Muscle of arm (tissue), 12 donors: Measurements from ENCODE around the gene GSE1. TPM values are rescaled to one million over a fixed set of nuclear protein-coding genes. Genes with fewer than 3 reads are reported as not detected.

Experiments
- DNase-seq: peaks from one replicate; pipeline ENCODE4 v3.0.0-alpha.2; 2013
- polyA plus RNA-seq, 12 donors: library from polyadenylated mRNA; unstranded; fragments of 120-200 nt; gene quantifications; one replicate each; pipeline ENCODE4 v1.2.1, GENCODE V29; 2013; ENCODE audit not compliant: insufficient read length in 12 of 12

The GSE1 gene
- polyA plus RNA-seq, 12 donors, result 35.4 to 106 (median 53.9) TPM; not detected in 1

DNA sequence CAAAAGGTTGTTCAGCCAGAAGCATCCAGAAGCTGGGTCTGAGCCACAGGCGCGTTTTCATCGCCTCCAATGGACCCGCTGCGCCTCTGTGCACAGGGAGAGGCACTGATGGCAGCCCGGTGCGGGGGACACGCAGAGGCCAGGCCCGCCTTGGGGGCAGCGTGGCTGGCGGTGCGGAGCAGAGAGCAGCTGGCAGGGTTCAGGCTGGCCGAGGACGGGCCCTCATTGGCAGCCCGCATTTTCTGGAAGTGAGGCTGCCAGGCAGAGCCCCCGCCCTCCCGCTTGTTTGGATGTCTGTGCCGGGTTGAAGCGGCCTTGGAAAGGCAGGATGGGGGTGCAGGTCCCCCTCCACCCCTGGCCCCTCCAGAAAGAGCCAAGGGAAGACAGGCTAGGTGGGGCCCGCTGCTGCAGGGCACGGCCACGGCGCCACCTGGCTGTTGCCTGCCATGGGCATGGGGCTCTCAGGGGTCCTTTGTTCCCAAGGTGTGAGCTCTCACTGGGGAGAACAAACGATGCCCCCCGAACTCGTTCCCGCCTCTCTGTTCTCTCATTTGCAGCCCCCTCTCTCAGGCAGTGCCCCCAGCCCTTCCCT, 18.8 kb downstream of the GSE1 start:
- DNase-seq, result no peak

DNA sequence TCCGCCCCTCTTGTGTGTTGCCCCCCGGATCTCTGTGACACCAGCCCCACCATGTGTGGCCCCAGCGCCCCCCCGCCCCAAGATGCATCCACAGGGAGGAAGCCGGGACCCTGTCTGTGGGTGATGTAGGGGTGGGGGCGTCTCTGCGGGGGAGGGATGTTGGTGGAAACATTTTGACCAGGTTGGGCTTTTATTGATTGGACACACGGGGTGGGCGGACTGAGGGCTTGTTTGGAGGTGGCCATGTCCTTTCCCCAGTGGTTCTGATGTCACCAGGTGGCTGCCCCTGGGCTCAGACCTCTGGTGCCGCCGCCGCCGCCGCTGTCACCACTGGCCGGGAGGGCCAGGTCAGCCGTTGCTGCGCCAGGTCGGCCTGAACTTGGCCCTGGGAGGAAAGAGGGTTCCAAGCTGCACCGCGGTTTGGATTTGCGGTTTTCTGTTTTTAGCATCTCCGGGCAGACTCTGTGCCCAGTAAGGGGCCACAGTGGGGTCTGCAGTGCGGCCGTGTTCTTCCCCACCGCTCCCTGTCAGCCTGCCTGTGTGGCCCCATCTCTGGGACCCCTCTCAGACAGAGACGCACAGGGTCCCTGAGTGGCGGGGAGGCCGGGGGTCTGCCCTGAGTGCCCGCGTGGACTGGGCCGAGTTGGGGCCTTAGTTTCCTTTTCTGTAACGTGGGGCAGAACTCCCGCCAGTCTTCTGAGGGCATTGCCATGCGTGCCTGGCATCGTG, 19.8 kb downstream of the GSE1 start:
- no peak for DNase-seq

DNA sequence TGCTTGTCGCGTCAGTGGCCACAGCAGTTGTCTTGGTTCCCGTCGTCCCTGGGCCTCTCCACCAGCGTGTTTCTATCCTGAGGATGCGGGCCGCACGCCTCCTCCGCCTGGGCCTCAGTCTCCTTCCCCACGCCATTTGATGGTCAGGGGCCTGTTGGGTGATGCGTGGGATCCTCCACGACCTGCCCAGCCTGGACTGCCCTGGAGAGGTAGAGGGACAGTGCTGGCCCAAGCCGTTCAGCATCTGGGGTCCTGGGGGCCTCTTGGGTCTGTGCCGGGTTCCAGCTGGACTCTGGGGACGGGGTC, 20.3 kb downstream of the GSE1 start:
- no peak for DNase-seq

DNA sequence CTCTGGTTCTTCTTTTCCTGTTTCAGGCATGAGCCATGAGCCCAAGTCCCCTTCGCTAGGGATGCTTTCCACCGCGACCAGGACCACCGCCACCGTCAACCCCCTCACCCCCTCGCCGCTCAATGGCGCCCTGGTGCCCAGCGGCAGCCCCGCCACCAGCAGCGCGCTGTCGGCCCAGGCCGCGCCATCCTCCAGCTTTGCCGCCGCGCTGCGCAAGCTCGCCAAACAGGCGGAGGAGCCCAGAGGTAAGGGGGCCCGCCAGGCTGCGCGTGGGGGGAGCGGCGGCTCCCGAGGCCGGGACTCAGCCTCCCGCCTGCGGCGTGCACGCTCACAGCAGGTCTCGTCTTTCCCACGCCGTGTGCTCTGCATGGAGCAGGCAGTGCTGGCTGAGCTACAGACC, 20.8 kb downstream of the GSE1 start:
- no peak for DNase-seq

DNA sequence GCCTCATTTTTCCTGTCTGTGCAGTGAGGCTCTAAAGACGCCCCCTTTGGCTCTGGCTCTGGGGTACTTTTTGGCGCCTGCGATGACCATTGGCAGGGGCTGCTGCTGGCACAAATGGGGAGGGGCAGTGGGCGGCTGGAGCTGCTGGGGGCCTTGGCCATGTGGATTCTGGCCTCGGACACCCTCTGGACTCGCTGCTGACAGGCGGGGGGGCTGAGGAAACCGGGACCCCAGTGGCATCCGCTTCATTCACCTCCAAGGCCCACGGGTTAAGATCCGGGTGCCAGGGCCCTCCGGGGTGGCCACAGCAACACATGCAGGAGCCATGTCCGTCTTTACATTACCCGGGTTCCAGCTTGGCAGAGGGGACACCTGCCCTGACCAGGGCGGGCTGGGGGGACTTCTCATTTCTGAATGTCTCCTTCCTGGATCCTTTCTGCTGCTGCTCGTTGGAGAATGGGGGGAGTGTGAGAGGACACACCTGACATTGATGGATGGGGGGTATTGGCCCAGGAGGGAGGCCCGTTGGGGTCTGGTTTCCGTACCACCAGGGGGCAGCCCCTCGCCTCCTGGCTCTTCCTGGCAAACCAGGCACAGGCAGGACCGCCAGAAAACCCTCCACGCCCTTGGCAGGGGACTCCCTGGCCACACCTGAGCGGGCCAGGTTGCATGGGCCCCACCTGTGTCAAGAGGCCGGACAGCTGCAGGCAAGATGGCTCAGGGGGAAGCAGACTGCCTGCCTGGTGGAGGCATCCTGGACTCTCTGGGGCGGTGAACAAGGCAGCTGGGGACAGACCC, 21.8 kb downstream of the GSE1 start:
- no peak for DNase-seq

DNA sequence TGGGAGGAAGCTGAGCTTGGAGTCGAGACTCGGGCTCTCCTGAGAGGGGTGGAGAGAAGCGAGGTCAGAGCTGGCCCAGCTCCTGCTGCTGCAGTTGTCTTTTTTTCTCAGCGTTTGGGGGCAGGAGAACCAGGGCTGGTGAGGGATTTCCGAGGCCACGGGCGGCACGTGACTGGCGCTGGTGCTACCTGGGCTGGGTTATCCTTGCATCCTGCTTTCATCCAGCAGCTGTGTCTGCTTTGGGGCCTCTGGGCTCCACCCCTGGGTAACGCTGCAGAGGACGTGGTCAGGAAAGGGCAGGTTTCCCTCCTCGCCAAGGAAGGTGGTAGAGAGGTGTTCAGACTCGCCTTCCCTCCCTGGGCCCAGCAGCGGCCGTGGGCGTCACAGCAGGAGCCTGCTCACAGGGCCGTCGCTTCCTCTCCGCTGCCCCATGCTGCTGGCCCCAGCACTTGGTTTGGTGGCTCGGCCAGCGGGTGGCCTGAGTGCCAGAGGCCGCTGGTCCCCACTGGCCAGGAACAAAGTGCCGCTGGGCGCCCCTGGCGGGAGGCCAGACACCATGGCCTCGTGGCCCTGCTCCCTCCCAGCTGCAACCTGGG, 22.5 kb downstream of the GSE1 start:
- no peak for DNase-seq

DNA sequence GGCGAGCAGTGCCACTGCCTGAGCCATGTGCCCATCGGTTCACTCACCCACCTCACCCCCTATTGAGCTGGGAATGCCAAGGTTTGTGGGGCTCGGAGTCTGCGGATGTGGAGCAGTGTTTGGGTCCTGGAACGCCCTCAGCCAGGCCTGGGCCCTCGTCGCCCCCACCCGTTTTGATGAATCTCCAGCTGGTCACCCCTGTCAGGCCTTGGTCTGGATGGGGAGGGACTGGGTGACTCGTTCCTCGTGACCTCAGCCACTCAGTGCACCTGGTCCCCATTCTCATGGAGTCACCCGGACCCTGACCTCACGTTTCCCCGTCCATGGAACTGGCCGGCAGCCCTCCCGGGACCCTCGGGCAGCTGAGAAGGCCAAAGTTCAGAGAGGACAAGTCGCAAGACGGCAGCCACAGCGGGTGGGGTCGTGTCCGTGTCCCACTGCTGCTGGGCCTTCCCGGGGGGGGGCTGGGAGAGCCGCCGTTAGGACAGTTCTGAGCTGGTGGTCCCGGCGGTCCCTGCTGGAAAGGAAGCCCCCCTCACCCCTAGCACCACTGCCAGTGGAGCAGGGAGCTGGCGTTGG, 23.2 kb downstream of the GSE1 start:
- no peak for DNase-seq

DNA sequence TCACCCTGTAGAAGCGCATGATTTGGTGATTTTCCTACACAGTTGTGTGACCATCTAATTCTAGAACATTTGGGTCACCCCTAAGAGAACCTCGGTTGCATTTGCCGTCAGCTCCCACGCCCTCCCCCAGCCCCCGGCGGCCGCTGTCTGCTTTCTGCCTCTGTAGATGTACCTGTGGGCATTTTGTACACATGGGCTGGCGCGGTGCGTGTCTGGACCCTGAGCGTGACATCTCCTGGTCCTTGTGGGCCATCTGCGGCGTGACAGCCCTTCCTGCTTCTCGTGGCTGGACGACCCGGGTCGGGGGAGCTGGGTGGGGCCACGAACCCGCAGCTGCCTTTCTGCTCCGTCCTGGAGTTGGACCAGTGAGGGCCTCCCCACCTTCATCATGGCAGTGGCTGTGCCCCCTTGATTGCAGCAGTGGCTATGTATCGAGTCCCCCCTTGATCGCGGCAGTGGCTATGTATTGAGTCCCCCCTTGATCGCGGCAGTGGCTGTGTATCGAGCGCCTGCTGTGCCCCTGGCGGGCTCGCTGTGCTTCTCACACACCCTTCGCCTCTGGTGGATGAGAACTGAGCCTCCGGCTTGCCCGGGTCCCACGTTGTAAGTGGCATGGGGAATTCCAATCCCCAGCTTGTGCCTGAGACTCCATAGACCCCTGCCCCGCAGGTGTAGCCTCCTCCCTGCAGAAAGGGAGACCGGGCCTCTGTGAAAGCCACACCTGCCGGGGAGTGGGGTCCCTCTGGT, 24.1 kb downstream of the GSE1 start:
- DNase-seq, result no peak

DNA sequence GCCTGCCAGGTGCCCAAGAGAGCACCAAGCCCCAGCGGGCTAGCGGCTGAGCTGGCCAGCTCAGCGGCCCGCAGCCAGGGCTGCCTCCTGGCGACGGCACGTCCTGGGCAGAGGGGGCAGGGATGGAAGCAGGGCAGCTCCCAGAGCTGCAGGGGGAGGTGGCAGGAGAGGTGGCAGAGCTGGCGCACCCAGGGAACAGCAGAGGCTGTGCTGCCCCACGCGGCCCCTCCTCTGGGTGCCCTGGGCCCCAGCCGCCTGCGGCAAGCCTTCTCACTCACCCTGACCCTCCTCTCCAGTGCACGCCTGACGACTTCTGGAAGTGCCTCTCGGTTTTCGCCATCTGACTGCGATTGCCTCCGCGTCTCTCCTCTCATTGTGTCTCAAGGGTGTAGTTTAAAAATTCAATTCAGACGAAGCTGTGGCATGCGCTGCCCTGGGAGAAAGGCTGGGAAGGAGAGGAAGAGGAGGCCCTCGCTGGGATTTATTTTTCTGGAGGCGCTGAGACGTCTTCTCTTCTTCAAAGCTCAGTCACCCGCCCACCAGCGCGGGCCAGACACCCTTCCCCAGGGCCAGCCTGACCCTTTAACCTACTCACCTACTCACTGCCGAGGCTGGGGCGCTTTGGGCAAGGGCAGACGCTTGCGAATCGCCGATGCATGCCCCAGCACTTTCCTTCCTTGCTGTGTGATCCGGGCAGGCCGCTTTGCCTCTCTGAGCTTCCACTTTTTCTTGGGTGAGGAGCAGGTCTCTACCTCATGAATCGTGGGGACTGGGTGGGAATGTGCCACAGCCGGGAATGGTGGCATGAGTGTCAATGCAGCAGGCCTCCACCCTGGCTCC, 24.9 kb downstream of the GSE1 start:
- no peak for DNase-seq

DNA sequence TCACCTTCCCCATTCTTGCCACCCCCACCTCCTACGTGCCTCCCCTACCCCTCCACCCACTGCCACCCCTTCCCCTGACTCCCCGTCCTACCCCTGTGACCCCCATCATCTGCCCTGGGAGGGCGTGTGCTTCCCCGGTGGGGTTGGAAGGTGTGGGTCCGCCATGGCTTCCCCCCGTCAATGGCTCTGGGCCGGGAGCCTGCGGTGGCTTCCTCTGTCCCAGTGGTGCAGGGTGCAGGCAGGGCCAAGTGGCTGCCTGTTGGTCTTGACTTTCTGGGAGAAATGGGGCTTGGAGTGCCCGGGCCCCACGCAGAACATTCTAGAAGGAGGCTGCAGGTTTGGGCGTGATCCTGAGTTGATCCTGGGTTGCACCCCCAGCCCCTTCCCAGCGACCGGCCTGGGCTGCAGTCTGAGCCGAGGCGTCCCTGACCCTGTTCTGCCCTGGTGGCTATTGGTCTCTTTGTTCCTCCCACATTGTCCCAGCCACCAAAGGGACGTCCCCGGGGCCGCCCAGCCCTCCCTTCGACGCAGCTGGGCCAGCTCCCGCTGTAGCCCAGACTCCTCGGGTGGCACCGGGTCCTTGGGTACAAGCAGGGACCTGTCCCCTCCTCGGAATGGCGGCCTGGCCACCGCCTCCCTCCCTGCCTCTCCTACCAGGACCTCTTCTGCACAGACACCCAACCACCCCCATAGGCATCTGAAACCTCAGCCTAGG, 25.7 kb downstream of the GSE1 start:
- DNase-seq, result no peak

DNA sequence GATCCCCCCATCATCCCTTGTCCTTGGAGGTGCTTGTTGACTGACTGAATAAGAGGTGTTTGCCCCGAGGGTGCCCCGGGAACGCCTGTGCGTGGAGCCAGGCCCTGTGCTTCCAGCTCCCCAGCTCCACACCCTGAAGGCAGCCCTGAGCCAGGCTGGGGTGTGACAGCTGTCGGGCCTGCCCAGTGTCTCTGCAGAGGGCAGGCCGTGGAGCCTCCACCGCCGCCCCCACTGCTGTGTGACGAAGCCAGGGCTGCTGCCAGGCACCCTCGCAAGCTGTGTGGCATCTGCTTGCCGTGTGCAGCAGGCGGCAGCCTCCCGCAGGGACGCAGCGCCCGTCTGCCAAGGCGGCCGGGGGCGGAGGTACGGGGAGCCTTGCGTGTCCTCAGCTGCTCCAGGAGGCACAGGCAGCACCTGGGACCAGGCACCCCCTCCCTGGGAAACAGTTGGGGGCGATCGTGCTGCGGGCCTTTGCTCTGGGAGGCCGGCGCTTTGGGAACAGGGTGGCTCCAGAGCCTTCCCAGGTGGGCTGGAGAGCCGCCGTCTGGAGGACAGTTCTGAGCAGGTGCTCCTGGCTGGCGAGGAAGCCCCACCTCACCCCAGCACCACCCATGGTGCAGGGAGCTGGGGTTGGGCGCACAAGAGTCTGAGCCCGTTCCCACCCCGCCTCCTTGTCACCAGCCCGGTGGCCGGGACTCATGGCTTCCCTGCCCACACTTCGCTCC, 26.6 kb downstream of the GSE1 start:
- no peak for DNase-seq

DNA sequence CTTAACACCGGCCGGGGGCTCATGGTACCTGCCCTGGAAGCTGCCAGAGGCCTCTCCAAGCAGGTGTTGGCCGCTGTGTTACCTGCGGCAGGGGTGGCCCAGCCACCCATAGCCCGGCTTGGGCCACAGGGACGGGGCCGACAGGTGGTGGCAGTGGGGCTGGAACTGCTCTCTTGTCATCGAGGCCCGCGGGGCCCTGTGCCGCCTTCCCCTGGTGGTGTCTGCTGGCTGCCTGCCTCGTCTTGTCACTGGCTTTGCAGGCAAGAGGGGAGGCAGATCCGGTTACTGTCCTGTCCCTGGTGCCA, 27.1 kb downstream of the GSE1 start:
- DNase-seq, result no peak

DNA sequence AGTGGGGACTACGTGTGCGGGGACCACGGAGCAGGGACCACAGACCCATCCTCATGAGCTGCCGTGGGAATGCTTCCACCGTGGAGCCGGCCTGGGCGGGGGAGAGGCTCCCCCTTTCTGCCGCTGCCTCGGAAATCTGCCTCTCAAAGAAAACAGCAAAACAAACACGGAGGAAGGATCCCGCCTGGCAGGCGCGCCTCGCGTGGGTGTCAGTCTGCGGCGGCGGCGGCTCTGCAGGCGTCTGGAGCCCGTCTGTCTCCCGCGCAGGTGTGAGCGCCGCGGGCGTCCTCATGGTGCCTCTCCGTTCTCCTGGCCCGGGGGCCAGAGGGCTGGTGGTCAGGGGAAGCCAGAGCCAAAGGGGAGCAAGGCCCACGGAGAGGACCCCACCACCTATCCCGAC, 27.5 kb downstream of the GSE1 start:
- DNase-seq, result no peak

DNA sequence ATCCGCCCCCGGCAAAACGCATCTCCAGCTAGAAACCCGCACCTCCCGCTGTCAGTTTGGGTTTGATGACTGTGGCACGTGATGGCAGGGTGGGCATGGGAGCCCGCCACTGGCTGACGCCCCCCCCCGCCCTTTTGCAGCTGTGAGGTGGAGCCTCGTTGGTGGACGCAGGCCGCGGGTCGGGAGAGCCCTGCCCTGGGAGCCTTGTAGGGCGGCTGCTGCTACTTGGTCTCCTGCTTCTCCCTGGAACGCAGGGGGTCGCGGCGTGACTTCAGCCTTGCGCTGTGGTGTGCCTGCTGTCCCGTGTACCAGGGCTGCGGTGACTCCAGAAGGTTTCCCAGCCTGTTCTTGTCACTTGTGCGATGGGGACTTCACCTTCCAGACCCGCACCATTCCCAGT, 28.2 kb downstream of the GSE1 start:
- DNase-seq, result no peak

DNA sequence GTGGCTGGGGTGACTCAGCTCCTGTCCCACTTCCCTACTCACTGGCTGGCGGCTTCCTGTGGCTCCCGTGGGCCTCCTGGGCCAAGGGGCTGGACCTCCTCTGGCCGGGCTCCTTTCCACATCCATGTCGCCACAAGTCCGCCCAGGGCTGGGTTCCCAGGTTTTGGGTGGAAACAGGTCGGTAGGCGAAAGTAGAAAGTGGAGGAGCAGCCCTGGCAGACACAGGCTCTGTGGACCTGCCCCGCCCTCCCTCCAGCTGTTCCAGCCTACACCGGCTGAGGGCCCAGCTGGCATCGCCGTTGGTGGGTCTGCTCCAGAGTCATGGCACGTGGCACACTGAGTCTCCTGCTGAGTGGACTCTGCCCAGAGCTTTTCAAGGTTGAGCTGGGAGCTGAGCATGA, 28.7 kb downstream of the GSE1 start:
- DNase-seq, result no peak

DNA sequence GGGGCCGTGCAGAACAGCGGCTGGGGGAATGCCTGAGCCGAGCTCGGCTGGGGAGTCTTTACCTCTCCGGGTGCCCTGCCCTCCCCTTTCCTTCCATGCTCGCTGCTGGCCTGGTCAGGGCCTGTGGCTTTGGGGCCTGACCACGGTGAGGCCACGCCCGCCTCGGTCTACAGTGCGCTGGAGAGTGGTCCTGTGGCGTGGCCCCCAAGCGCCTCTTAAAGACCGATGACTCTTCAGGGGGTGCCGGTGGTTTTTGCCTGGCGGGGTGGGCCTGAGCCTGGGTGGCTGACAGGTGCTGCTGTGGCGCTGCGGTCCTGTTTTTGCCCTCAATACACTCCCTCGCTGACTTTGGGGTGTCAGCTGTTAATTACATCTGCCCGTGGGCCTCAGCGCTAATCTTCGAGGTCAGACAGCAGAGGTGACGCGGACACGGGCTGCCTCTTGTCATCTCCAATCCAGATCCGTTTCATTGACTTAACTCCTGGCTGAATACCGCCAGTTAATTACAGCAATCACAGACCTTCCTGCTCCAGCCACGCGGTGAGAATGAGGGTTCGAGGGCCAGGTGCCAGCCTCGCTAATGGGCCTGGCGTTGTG, 29.7 kb downstream of the GSE1 start:
- DNase-seq, result no peak

DNA sequence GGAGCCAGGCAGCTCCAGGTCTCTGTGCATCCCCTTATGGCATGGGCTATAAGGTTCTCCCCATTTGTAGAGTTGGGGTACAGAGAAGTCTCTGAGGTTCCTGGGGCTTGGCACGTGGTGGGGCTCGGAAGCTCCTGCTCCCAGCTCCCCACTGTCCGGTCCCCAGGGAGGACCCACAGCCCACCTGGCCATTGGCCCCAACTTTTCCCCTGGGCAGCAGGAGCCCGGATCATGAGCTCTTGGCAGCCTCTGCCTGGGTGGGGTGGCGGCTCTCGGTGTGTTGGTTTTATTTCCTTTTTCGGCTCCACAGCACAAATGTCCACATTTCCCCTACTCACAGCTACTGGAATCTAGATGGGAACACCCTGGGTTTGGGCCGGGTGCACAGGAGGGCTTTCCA, 30.5 kb downstream of the GSE1 start:
- DNase-seq, result no peak

DNA sequence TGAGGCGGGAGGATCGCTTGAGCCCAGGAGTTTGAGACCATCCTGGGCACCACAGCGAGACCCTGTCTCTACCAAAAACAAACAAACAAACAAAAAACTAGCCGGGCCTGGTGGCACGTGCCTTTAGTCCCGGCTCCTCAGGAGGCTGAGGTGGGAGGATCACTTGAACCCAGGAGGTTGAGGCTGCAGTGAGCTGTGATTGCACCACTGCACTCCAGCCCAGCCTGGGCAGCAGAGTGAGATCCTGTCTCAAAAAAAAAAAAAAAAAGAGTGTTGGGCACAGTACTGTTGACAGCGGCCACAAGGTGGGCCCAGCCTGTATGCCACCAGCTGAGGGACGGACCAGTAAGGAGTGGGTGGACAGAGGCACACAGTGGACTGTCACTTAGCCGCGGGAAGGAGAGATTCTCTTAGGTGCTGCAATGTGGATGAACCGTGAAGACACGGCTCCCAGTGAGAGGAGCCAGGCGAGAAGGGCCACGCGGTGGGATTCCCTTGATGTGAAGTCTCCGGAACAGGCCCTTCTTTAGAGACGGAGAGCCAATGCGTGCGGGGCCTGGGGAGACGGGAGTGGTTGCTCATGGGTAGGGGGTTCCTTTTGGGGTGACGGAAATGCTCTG, 31.1 kb downstream of the GSE1 start:
- DNase-seq, result no peak
